HepG2 (cell line): ENCODE results near the gene UQCRC2. TPM values are rescaled to one million over a fixed set of nuclear protein-coding genes. Genes with fewer than 3 reads are reported as not detected.

ENCODE experiments used
- ADNP ChIP-seq: sonication (generic); formaldehyde crosslinking; IDR thresholded peaks from 2 replicates; pipeline ENCODE4 v1.4.0; 2020; ENCODE audit warnings: missing genetic modification reagents
- CCDC6 ChIP-seq: sonication (generic); formaldehyde crosslinking; IDR thresholded peaks from 2 replicates; pipeline ENCODE4 v1.8.1; 2022; ENCODE audit warnings: mild to moderate bottlenecking, missing genetic modification reagents, moderate library complexity
- CENPX ChIP-seq: sonication (generic); formaldehyde crosslinking; IDR thresholded peaks from 2 replicates; pipeline ENCODE4 v1.9.0; 2021; ENCODE audit warnings: mild to moderate bottlenecking, missing genetic modification reagents, moderate library complexity
- CREM ChIP-seq, 2 experiments: sonication (generic) in 1 of 2; formaldehyde crosslinking in 1 of 2; IDR thresholded peaks; 2 replicates each; pipeline versions ENCODE4 v1.4.0 to v1.6.1; 2016 to 2020; ENCODE audit warnings: antibody characterized with exemption in 1 of 2, mild to moderate bottlenecking in 1 of 2, missing genetic modification reagents in 1 of 2
- EP300 ChIP-seq, 3 experiments: sonication (generic) in 1 of 3; formaldehyde crosslinking in 1 of 3; IDR thresholded peaks; 2 replicates each; pipeline versions ENCODE4 v1.5.1 to v1.6.1; 2011 to 2020; ENCODE audit warnings: low read depth in 2 of 3, low read length in 2 of 3, borderline replicate concordance in 1 of 3, improper control_type of control experiment in 1 of 3, mild to moderate bottlenecking in 1 of 3, missing genetic modification reagents in 1 of 3, moderate library complexity in 1 of 3
- ERF ChIP-seq: IDR thresholded peaks from 2 replicates; pipeline ENCODE4 v1.6.1; 2018; ENCODE audit warnings: missing biosample characterization, missing genetic modification reagents
- HMG20B ChIP-seq: conservative IDR thresholded peaks from 2 replicates; pipeline ENCODE4 v1.6.1; 2016; ENCODE audit warnings: missing genetic modification reagents, missing compliant biosample characterization
- KDM6A ChIP-seq: IDR thresholded peaks from 2 replicates; pipeline ENCODE4 v1.6.1; 2016; ENCODE audit warnings: low read depth
- KLF13 ChIP-seq: sonication (generic); formaldehyde crosslinking; IDR thresholded peaks from 2 replicates; pipeline ENCODE4 v1.4.0; 2020; ENCODE audit warnings: mild to moderate bottlenecking, missing genetic modification reagents
- MTA3 ChIP-seq: sonication (generic); formaldehyde crosslinking; IDR thresholded peaks from 2 replicates; pipeline ENCODE4 v1.4.0; 2020; ENCODE audit warnings: missing genetic modification reagents
- PHF20 ChIP-seq: sonication (generic); formaldehyde crosslinking; IDR thresholded peaks from 2 replicates; pipeline ENCODE4 v1.5.0; 2020; ENCODE audit warnings: mild to moderate bottlenecking, missing genetic modification reagents
- POLR2A ChIP-seq, 2 experiments: IDR thresholded peaks; 2 replicates each; pipeline ENCODE4 v1.6.1; 2011; ENCODE audit warnings: low read depth in 2 of 2, low read length in 2 of 2, mild to moderate bottlenecking in 1 of 2, moderate library complexity in 1 of 2; ENCODE audit not compliant: insufficient read depth in 1 of 2
- TMF1 ChIP-seq: sonication (generic); formaldehyde crosslinking; IDR thresholded peaks from 2 replicates; pipeline ENCODE4 v1.8.1; 2022; ENCODE audit warnings: low read depth, missing genetic modification reagents
- ZNF124 ChIP-seq: sonication (generic); formaldehyde crosslinking; IDR thresholded peaks from 2 replicates; pipeline ENCODE4 v1.4.0; 2020; ENCODE audit warnings: missing genetic modification reagents
- ZNF234 ChIP-seq: sonication (generic); formaldehyde crosslinking; conservative IDR thresholded peaks from 2 replicates; pipeline ENCODE4 v1.5.1; 2020; ENCODE audit warnings: mild to moderate bottlenecking, missing genetic modification reagents
- ZNF282 ChIP-seq: fragments of 450-650 bp; IDR thresholded peaks from 2 replicates; pipeline ENCODE4 v1.6.1; 2018; ENCODE audit not compliant: partially characterized antibody
- ZNF34 ChIP-seq: sonication (generic); formaldehyde crosslinking; IDR thresholded peaks from 2 replicates; pipeline ENCODE4 v1.4.0; 2020; ENCODE audit warnings: mild to moderate bottlenecking, missing genetic modification reagents, borderline replicate concordance
- ZNF530 ChIP-seq: sonication (generic); formaldehyde crosslinking; IDR thresholded peaks from 2 replicates; pipeline ENCODE4 v1.5.0; 2020; ENCODE audit warnings: low read depth, mild to moderate bottlenecking, missing genetic modification reagents
- ZNF547 ChIP-seq: sonication (generic); formaldehyde crosslinking; IDR thresholded peaks from 2 replicates; pipeline ENCODE4 v1.5.1; 2020; ENCODE audit warnings: mild to moderate bottlenecking, missing genetic modification reagents
- ZNF572 ChIP-seq: sonication (generic); formaldehyde crosslinking; IDR thresholded peaks from 2 replicates; pipeline ENCODE4 v1.5.1; 2020; ENCODE audit warnings: mild to moderate bottlenecking, missing genetic modification reagents
- ZNF644 ChIP-seq: IDR thresholded peaks from 2 replicates; pipeline ENCODE4 v1.6.1; 2016; ENCODE audit warnings: low read depth
- ZNF674 ChIP-seq: sonication (generic); formaldehyde crosslinking; IDR thresholded peaks from 2 replicates; pipeline ENCODE4 v1.5.0; 2020; ENCODE audit warnings: low read depth, mild to moderate bottlenecking, missing genetic modification reagents
- ZNF713 ChIP-seq: sonication (generic); formaldehyde crosslinking; IDR thresholded peaks from 2 replicates; pipeline ENCODE4 v1.4.0; 2020; ENCODE audit warnings: mild to moderate bottlenecking, missing genetic modification reagents
- ZNF883 ChIP-seq: sonication (generic); formaldehyde crosslinking; IDR thresholded peaks from 2 replicates; pipeline ENCODE4 v1.5.1; 2020; ENCODE audit warnings: mild to moderate bottlenecking, missing genetic modification reagents; ENCODE audit errors: not compliant biosample characterization
- polyA plus RNA-seq, 8 experiments: library from polyadenylated mRNA; depleted of rRNA in 3 of 8; stranded (reverse) in 7 of 8; unstranded in 1 of 8; fragments of >200 nt; fragmentation: Illumina TruSeq in 4 of 8; extraction: Trizol in 4 of 8; gene quantifications; 2 replicates each; pipeline versions ENCODE4 v1.2.1 to v1.2.3, GENCODE V29; 2011 to 2016; ENCODE audit warnings: low read depth in 4 of 8, missing spikeins in 1 of 8, mixed read lengths in 1 of 8; ENCODE audit not compliant: insufficient read depth in 1 of 8
- total RNA-seq, 5 experiments: library from RNA; depleted of rRNA; stranded (reverse); fragments of >200 nt; fragmentation: Illumina TruSeq; extraction: Trizol; gene quantifications; 2 replicates each; pipeline ENCODE4 v1.2.3, GENCODE V29; 2016; ENCODE audit warnings: low read depth in 1 of 5
- TF ChIP-seq, protein P1 (sequence below): sonication (generic); formaldehyde crosslinking; IDR thresholded peaks from 2 replicates; pipeline ENCODE4 v1.8.1; 2022; ENCODE audit warnings: low read depth, mild to moderate bottlenecking, missing genetic modification reagents
- TF ChIP-seq, protein P2 (sequence below): sonication (generic); formaldehyde crosslinking; IDR thresholded peaks from 2 replicates; pipeline ENCODE4 v1.4.0; 2020; ENCODE audit warnings: missing genetic modification reagents
- TF ChIP-seq, protein P3 (sequence below): sonication (generic); formaldehyde crosslinking; conservative IDR thresholded peaks from 2 replicates; pipeline ENCODE4 v1.8.1; 2023; ENCODE audit warnings: missing genetic modification reagents

Gene UQCRC2
- total and polyA plus RNA-seq, 2 of the 13 experiments (the other 11 are each of a cell fraction or from before 2014, with no cell fraction given) = 442 to 536 TPM

DNA sequence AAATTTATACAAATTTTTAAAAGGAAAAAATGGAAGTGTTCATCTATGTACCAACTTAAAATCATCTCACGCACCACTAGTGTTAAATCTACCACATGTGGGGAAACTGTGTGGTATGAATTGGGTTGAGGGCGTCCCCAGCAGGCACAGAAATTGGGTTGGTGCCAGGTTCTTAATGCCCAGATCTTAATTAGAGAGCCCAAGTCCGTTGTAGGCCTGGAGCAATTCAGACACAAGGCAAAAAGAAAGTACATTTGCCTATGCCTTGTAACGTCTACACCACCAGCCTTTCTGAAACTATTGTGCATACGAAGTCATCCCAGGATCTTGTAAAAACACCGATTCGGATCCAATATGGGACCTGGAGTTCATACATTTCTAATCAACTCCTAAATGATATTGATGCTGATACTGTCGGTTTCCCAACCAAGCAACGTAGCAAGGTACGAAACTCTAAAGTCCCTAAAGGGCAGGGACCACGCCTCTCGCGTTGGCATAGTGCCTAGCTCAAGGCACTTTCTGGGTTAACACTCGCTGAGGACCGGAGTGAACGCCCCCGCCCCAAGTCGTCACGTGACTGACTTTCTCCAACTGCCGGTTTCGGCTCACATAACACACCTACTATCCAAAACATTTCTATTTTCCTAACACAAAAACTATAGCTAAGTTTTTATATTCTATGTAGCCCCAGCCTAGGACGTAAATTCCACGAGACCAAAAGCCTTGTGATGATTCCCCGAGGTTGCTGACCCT, 945 bp upstream of the UQCRC2 start (continued):
- TF ChIP-seq PHF20 (CRISPR knock-in tag) = no peak; the same call in 1 of the 2 replicates
- TF ChIP-seq ZNF713 (CRISPR knock-in tag) = no peak
- no peak for TF ChIP-seq MTA3 (CRISPR knock-in tag)
- no peak for TF ChIP-seq ZNF234 (CRISPR knock-in tag)
- TF ChIP-seq KLF13 (CRISPR knock-in tag) = no peak
- TF ChIP-seq, protein P1, sequence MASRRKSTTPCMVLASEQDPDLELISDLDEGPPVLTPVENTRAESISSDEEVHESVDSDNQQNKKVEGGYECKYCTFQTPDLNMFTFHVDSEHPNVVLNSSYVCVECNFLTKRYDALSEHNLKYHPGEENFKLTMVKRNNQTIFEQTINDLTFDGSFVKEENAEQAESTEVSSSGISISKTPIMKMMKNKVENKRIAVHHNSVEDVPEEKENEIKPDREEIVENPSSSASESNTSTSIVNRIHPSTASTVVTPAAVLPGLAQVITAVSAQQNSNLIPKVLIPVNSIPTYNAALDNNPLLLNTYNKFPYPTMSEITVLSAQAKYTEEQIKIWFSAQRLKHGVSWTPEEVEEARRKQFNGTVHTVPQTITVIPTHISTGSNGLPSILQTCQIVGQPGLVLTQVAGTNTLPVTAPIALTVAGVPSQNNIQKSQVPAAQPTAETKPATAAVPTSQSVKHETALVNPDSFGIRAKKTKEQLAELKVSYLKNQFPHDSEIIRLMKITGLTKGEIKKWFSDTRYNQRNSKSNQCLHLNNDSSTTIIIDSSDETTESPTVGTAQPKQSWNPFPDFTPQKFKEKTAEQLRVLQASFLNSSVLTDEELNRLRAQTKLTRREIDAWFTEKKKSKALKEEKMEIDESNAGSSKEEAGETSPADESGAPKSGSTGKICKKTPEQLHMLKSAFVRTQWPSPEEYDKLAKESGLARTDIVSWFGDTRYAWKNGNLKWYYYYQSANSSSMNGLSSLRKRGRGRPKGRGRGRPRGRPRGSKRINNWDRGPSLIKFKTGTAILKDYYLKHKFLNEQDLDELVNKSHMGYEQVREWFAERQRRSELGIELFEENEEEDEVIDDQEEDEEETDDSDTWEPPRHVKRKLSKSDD = peak; percentile 72; the same call in 1 of the 2 replicates
- TF ChIP-seq, protein P2, sequence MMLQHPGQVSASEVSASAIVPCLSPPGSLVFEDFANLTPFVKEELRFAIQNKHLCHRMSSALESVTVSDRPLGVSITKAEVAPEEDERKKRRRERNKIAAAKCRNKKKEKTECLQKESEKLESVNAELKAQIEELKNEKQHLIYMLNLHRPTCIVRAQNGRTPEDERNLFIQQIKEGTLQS (CRISPR knock-in tag) = no peak
- no peak for TF ChIP-seq ZNF644
- TF ChIP-seq ZNF547 = no peak
- TF ChIP-seq TMF1 (CRISPR knock-in tag) = no peak
- TF ChIP-seq KDM6A (CRISPR knock-in tag) = no peak
- TF ChIP-seq HMG20B = no peak
- TF ChIP-seq CCDC6 (CRISPR knock-in tag) = no peak
- TF ChIP-seq ZNF124 (CRISPR knock-in tag) = 0 out of 2 replicates have a peak, but pooled peaks have one; percentile 60
- no peak; the same call in 1 of the 2 replicates for TF ChIP-seq ZNF674 (CRISPR knock-in tag)
- peak in 1 of 2 experiments; percentile 26; a peak in 2 of 4 replicates for TF ChIP-seq POLR2A (IDR thresholded peaks at IDR 0.05; ENCODE audit: insufficient read depth in 1 of 2, low read depth in 2 of 2, low read length in 2 of 2)
- no peak for TF ChIP-seq ZNF572 (CRISPR knock-in tag)
- TF ChIP-seq, protein P3, sequence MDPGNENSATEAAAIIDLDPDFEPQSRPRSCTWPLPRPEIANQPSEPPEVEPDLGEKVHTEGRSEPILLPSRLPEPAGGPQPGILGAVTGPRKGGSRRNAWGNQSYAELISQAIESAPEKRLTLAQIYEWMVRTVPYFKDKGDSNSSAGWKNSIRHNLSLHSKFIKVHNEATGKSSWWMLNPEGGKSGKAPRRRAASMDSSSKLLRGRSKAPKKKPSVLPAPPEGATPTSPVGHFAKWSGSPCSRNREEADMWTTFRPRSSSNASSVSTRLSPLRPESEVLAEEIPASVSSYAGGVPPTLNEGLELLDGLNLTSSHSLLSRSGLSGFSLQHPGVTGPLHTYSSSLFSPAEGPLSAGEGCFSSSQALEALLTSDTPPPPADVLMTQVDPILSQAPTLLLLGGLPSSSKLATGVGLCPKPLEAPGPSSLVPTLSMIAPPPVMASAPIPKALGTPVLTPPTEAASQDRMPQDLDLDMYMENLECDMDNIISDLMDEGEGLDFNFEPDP (CRISPR knock-in tag) = 0 out of 2 replicates have a peak, but pooled peaks have one; percentile 89
- TF ChIP-seq ERF = no peak
- no peak for TF ChIP-seq CREM (IDR thresholded peaks at IDR 0.05)
- no peak for TF ChIP-seq CREM (CRISPR knock-in tag; IDR thresholded peaks at IDR 0.05)
- no peak for TF ChIP-seq CENPX (CRISPR knock-in tag)
- no peak for TF ChIP-seq ZNF34 (CRISPR knock-in tag)
- peak in 1 of 2 experiments; percentile 36; a peak in 2 of 4 replicates for TF ChIP-seq EP300 (IDR thresholded peaks at IDR 0.05; ENCODE audit: low read depth in 2 of 2, low read length in 2 of 2)
- no peak for TF ChIP-seq EP300 (CRISPR knock-in tag; IDR thresholded peaks at IDR 0.05; ENCODE audit: borderline replicate concordance)
- no peak for TF ChIP-seq ADNP (CRISPR knock-in tag)
- TF ChIP-seq ZNF883 (CRISPR knock-in tag) = no peak
- no peak for TF ChIP-seq ZNF282
- no peak for TF ChIP-seq ZNF530 (CRISPR knock-in tag)
